GM10266 (cell line): Measurements from ENCODE around the gene ORM2.

Experiments
- DNase-seq: peaks from one replicate; pipeline ENCODE4 v3.0.0; 2012; ENCODE audit errors: extremely low spot score
- TF ChIP-seq, protein P1 (sequence below): IDR thresholded peaks from 2 replicates; pipeline ENCODE4 v1.5.1; 2012; ENCODE audit warnings: mild to moderate bottlenecking, low read depth; ENCODE audit not compliant: control insufficient read depth, insufficient read depth; ENCODE audit errors: missing control alignments

ORM2 gene

DNA sequence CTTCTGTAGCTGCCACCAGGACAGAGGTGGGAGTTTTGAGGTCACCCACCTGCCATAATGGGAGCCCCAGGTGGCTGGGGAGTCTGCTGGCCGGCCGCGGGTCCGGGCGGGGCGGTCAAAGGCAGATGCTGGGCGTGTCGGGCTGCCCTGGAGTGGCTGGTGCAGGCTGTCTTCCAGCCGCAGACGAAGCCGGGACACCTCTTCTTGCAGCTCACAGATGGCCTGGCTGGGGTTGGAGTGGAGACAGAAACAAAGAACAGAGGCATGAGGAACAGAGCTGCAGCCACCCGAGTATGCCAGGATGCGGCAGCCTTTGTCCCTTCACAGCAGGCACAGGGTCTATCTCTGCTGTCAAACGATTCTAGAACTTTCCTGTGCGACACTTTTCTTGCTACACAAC is 18.0 kb downstream of the ORM2 start:
- TF ChIP-seq, protein P1, sequence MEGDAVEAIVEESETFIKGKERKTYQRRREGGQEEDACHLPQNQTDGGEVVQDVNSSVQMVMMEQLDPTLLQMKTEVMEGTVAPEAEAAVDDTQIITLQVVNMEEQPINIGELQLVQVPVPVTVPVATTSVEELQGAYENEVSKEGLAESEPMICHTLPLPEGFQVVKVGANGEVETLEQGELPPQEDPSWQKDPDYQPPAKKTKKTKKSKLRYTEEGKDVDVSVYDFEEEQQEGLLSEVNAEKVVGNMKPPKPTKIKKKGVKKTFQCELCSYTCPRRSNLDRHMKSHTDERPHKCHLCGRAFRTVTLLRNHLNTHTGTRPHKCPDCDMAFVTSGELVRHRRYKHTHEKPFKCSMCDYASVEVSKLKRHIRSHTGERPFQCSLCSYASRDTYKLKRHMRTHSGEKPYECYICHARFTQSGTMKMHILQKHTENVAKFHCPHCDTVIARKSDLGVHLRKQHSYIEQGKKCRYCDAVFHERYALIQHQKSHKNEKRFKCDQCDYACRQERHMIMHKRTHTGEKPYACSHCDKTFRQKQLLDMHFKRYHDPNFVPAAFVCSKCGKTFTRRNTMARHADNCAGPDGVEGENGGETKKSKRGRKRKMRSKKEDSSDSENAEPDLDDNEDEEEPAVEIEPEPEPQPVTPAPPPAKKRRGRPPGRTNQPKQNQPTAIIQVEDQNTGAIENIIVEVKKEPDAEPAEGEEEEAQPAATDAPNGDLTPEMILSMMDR: no peak
- no peak for DNase-seq

DNA sequence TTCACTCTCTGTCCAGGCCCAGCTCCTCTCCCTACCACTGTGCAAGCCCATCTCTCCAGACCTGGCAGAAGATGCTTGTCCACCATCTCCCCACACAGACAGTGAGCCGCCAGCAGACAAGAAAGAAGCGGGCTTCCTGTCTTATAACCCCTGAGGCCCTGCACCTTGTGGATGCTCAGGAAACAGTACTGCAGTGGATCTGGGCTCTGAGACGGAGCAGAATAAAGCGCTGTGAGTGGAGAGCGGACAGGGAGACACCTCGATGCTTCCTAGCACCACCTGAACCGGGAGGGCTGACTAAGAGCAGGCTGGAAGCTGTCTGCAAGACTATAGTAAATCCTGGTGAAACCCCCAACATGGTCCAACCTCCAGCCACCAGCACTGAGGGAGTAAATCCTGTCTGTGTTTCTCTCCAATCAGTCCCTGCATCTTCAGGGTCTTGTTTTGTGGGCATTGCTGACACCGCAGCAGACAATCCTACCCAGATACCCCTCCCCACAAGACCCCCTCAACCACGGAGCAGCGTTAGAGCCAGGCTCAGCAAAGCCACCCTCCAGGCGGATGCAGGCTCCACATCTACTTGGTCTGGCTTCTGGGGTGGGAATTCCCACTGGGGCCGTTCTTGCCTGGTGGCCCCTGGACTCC is 18.7 kb downstream of the ORM2 start:
- DNase-seq: no peak
- TF ChIP-seq, protein P1: no peak

DNA sequence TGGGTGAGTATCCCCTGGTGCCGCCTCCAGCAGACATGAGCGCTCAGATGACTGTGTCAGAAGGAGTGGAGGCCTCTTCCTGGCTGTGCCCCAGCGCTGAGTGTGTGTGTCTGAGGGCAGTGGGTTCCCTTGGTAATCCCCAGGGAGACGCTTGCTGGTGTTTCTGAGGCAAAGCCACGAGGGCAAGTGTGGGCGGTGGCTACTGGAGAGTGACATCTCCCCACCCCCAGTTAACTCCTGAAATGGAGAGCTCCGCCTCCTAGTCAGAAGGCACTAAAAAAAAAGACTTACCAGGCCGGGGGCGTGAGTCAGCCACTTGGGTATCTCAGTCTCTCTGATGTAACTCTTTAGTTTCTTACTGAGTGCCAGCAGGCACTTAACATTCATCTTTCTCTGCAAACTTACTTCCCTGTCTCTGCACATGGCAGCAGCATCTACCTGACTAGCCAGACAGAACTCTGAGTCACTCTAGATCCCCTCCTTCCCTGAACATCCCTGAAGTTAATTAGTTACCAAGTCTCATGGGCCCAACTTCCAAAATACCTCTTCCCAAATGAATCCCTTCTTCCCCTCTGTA is 19.3 kb downstream of the ORM2 start:
- TF ChIP-seq, protein P1: no peak
- peak; percentile 92 for DNase-seq

DNA sequence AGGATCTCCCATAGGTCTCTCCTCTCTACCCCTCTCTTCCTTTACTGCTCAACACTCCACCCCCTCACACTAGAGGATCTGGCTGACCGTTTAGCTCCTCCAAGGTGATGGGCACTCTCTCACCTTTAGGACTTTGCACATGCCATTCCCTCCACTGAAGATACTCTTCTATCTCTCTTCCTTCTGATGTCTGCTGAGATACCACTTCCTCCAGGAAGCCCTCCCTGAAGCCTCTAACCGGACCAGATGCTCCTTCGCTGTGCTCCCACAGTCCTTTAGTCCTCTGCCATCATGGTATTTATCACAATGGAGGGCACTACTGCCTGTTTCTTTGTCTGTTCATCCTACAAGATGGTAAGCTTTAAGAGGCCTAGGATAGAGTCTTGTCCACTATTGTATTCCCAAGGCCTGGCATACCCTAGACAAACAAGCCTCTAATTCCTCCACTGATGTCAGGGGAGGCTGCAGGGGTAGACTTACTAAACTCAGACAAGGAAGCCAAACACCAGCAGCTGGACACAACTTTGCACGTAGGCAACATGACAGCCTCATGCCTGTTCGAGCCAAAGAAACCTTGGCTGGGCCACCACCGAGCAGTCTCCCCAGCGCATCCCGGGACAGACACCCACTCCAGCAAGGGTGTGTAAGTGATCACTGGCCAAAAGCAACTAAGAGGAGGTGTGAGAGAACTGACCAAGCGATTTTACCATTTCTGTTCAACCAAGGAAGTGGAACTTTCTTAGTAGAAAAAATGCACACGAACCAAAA is 20.2 kb downstream of the ORM2 start:
- TF ChIP-seq, protein P1: no peak
- no peak for DNase-seq

DNA sequence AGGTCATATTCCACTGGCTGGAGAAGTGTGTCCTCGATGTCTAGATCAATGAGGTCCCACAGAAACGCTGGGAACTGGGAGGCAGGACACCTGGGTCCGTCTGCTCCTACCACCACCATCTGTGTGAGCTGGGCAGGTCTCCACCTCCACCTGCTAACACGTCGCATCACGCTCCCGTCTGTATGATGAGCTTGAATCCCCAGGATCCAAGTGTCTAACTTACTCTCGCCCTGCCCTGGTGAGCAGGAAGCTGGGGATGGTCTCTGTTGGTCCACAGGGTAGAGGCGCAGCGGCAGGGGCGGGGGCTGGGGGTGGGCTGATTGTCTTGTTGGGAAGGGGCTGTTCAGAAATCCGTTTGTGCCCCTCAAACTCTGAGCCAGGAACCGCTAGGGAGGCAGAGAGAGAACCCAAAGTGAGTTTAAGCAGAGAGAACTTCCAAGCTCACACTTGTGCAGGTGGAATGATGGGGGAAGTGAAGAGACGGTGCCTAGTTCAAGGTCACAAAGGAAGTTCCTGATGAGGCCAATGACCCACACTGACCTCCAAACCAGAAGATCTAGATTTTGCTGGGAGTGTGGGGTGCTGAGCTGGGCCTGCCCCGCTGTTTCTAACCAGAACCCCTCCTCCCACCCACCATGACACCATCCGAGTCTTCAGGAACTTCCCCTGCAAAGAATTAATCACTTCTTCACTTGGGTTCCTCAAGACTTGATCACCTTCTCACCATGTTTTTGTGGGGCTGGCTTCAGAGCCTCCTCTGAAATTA is 21.1 kb downstream of the ORM2 start:
- TF ChIP-seq, protein P1: no peak
- no peak for DNase-seq

DNA sequence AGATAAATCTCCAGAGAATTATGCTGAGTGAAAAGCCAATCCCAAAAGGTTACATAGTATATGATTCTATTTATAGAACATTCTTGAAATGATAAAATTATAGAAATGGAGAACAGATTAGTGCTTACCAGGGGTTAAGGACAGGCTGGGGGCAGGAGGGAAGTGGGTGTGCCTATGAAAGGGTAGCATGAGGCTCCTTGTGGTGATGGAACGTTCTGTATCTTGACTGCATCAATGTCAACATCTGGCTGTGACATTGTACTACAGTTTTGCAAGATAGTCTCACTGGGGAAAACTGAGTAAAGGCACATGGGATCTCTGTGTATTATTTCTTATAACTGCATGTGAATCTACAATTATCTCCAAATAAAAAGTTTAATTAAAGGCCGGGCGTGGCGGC is 22.3 kb downstream of the ORM2 start:
- TF ChIP-seq, protein P1: no peak
- no peak for DNase-seq
